Stimulated activated CD4-positive, alpha-beta T cell treated with anti-CD3 and anti-CD28 coated beads, Interleukin-2, amount 100 ng/mL, for 4 hours (primary cell): Measurements from ENCODE around the gene TMCC2.
"Not testable (repeated sequence)": the region's sequence is repeated elsewhere in the genome, so short reads cannot be mapped to it uniquely, and the experiment has no call there.

Experiments
- DNase-seq: peaks from one replicate; pipeline ENCODE4 v3.0.0-alpha.2; 2020; ENCODE audit warnings: low read depth

TMCC2 gene

GRCh38 chr1:205261946-205262691, 34.4 kb downstream of the TMCC2 start:
- no peak for DNase-seq

- no peak for DNase-seq
Measured at GRCh38 chr1:205262731-205263171, 35.0 kb downstream of the TMCC2 start.

- DNase-seq = no peak
Measured at GRCh38 chr1:205263580-205264190, 35.9 kb downstream of the TMCC2 start.

DNA sequence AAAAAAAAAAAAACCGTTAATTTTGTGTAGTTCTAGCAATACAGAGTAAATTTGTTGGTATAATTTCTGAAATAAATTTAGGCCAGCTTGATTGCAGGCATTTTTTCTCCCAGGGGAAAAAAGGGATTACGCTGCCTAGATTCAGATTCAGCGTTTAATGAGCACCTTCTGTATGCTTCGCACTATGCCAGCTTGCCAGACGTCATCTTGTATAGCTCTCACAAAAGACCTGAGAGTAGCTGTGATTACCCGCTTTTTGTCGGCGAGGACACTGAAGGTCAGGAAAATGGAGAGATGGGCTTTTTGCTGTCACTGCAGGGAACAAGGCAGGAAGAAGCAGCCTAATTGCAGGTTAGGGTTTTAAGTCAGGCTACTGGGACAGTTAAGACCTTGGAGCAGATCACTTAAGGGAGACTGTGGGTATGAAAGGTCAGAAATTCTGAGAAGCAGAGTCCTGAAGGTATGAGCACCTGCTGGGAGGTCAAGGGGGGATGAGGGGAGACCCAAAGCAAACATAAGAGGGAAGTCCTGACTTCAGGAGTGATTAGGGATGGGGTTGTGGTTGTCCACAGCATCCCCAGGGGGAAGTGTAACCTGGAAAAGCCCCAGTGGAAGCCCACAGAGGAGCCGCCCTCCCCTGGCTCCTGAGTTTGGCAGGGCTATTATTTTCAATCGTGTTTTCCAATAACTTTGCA, 39.0 kb downstream of the TMCC2 start:
- DNase-seq = no peak

DNA sequence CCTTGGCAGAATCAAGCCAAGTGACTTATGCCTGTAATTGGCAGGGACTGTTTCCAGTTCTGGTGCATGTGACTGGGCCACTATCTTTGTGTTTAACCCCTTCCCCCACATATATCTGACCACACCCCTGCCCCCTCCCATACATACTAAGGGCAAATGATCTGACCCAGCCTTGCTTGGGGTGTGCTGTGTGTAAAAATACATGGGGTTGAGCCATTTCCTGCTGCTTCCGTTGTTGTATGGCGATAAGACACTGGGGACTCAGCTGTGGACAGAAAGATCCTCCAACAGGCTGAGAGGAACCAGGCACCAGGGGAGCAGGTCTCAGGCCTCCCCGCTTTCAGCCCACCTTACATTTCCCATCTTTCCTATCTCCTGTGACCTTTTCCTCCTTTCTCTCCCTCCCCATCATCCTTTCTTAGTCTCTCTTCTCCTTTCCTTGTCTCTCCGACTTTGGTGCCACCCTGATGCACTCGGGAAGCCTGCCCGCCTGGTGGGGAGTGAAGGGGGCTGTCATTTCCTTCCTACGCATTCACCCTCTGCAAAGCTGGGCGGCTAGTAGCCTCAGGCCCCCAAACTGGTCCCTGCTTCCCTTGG, 39.7 kb downstream of the TMCC2 start:
- no peak for DNase-seq

- DNase-seq = no peak
Measured at GRCh38 chr1:205268846-205269680, 41.3 kb downstream of the TMCC2 start.

DNA sequence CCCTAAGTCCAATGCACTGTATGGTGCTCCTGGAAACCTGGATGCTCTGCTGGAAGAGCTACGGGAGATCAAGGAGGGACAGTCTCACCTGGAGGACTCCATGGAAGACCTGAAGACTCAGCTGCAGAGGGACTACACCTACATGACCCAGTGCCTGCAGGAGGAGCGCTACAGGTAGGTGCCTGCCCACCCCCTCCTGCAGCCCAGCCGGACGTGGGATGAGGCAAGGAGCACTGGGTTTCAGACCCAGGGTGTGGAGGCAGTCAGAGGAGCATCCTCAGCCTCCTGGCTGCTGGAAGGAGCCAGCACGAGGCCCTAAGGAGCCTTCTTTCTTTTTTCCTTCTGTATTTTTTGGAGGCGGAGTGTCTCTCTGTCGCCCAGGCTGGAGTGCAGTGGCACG, 42.0 kb downstream of the TMCC2 start:
- DNase-seq = no peak

- no peak for DNase-seq
Measured at GRCh38 chr1:205270271-205270670, 42.5 kb downstream of the TMCC2 start.

DNA sequence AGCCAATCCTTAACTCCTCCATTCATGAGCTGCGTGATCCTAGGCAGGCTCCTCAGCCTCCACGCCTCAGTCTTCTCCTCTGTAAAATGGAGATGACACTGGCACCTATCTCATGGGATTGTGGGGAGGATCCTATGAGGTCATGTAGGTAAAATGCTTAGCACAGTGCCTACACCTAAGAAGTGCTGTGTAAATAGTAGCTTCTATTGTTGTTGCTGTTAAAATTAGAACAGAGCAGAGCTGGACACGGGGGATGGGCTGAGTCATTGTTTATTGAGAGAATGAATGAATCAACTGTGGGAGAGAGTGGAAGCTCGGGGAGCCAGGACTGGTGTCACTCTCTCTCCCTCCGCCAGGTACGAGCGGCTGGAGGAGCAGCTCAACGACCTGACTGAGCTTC, 43.0 kb downstream of the TMCC2 start:
- no peak for DNase-seq

DNA sequence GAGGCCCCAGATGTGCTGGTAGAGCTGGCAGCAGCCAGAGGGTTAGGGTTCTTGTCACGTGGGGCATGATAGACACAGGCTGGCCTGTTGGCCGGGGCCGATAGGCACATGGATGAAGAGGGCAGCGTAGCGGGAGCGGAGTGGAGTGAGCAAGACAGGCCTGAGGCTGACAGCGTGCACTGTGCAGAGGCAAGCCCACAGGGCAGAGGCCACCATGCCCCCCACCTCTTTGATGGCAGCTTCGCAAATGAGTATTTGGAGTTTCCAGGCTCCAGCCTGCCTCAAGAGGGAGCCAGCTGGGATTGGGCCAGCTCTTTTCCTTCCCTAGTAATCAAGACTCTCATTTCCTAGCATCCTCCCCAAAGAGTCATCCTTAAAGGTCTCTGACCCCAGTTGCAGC, 43.5 kb downstream of the TMCC2 start:
- no peak for DNase-seq

DNA sequence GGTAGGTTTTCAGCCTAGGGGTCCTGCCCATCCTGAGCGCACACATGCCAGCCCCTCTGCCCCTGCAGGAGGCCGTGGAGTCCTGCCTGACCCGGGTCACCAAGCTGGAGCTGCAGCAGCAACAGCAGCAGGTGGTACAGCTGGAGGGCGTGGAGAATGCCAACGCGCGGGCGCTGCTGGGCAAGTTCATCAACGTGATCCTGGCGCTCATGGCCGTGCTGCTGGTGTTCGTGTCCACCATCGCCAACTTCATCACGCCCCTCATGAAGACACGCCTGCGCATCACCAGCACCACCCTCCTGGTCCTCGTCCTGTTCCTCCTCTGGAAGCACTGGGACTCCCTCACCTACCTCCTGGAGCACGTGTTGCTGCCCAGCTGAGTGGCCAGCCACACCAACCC, 44.0 kb downstream of the TMCC2 start:
- no peak for DNase-seq

DNA sequence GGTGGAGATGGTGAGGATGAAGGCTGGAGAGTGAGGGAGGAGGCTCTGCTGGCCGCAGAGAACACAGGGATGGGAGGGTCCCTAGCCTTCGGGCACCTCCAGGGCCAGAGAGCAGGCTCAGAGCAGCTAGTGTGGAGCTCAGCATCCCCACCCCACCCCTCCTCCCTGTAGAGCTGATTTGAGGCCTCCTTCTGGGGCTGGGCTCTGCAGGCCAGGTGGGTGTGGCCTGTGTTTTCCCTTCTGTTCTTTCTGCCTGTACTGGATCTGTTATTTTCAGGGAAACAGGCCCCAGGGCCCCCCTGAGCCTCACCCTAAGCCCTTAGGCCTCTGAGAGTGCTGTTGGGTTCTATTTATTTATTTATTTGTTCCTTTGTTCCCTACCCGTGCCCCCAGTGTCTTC, 44.8 kb downstream of the TMCC2 start:
- no peak for DNase-seq

DNA sequence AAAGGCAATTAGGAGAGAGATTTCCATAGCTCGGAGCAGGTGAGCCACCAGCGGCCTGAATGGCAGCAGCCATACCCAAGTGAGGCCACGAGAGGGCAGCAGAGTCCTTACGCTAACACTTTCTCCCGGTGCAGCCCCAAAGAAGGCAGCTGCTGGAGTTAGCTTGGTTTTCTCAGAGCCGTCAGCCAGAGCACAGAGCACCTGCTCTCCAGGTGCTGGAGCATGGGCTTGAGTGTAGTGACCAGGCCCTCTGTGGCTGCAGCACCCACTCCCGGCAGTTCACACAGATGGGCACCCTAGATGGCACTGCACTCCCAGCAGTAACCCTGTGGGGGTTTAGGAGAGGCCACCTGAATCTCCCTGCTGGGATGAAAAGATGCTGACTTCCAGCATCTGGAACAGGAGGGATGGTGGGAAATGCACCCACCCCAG, 45.8 kb downstream of the TMCC2 start:
- DNase-seq = peak; percentile 76

- DNase-seq = no peak
Measured at GRCh38 chr1:205274041-205274691, 46.4 kb downstream of the TMCC2 start.

- no peak for DNase-seq
Measured at GRCh38 chr1:205275133-205275532, 47.4 kb downstream of the TMCC2 start.

DNA sequence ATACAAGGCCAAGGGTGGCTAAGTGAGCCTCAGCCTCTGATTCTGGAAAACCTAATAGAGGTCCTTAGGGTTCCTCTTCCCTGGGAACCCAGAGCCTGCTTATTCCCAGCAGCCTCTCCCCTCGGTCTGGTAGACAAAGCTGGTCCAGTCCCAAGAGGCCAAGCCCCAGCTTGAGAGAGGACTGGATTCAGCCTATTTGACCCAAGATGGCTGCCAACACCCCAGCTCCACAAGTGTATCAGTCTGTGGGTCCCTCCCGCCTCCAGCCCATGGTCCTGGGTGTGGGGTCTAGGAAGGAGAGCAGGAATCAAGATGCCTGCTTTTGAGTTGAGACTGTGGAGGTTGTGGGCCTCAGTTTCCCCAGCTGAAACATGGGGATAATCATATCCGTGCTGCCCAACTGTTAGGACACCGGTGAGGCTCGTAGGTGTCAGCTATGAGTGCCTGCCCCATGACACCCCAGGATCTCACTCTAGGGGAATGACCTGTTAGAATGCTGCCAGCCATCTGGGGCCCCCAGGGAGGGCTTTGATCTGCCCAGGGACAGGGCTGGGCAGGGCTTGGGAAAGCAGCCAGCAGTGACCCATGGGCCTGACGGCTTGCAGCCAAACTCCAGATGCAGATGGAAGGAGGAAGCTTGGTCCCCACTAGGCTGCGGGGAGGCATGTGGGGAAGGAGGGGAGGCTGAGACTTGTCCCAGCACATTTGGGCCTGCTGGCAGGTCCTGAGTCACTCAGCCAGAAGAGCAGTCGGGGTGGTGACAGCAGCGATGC, 48.4 kb downstream of the TMCC2 start:
- no peak for DNase-seq

GRCh38 chr1:205276689-205277065, 48.9 kb downstream of the TMCC2 start:
- DNase-seq = no peak

- no peak for DNase-seq
Measured at GRCh38 chr1:205279986-205280385, 52.2 kb downstream of the TMCC2 start.

DNA sequence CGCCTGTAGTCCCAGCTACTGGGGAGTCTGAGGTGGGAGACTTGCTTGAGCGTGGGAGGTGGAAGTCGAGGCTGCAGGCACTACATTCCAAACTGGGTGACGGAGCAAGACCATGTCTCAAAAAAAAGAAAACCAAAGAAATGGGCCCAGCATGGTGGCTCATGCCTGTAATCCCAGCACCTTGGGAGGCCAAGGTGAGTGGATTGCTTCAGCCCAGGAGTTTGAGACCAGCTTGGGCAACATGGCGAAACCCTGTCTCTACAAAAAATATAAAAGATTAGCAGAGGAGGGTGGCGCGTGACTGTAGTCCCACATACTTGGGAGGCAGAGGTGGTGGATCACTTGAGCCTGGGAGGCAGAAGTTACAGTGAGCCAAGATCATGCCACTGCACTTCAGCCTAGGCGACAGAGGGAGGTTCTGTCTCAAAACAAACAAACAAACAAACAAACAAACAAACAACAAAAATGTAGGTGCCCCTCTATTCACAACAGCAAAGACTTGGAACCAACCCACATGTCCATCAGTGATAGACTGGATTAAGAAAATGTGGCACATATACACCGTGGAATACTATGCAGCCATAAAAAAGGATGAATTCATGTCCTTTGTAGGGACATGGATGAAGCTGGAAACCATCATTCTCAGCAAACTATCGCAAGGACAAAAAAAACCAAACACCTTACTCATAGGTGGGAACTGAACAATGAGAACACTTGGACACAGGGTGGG, 53.1 kb downstream of the TMCC2 start:
- not testable (repeated sequence) for DNase-seq
